Kidney (tissue), 14 donors: Measurements from ENCODE around the gene ZBTB16. TPM values are rescaled to one million over a fixed set of nuclear protein-coding genes. Genes with fewer than 3 reads are reported as not detected.

Experiments used
- DNase-seq, 5 donors: peaks; one replicate each; pipeline ENCODE4 v3.0.0-alpha.2; 2013 to 2020
- FAIRE-seq: peaks from 2 replicates; lab custom pipeline; 2012; peaks lifted over from hg19 to GRCh38; lab: Jason Lieb, UNC
- H3K27ac ChIP-seq, 2 donors: one replicate each; pipeline ENCODE4 v1.7.0; 2013; ENCODE audit warnings: low read depth in 2 of 2, low read length in 2 of 2, inconsistent platforms in 1 of 2
- H3K27me3 ChIP-seq: one replicate; pipeline ENCODE4 v1.7.1; 2013; ENCODE audit warnings: low read length, inconsistent platforms; ENCODE audit not compliant: control insufficient read depth, insufficient read depth
- H3K36me3 ChIP-seq, 3 donors: one replicate each; pipeline versions ENCODE4 v1.7.0 to v1.7.1; 2013; ENCODE audit warnings: low read length in 3 of 3, control low read depth in 1 of 3, inconsistent platforms in 1 of 3; ENCODE audit not compliant: insufficient read depth in 3 of 3, control insufficient read depth in 2 of 3
- H3K4me1 ChIP-seq, 3 donors: one replicate each; pipeline versions ENCODE4 v1.7.0 to v1.7.1; 2013; ENCODE audit warnings: low read length in 3 of 3, inconsistent platforms in 1 of 3, low read depth in 1 of 3; ENCODE audit not compliant: control insufficient read depth in 2 of 3, insufficient read depth in 2 of 3
- H3K4me3 ChIP-seq, 3 donors: one replicate each; pipeline versions ENCODE4 v1.7.0 to v1.8.1; 2013; ENCODE audit warnings: low read length in 3 of 3, control low read depth in 1 of 3, inconsistent platforms in 1 of 3
- H3K9ac ChIP-seq, 3 donors: one replicate each; pipeline versions ENCODE4 v1.7.0 to v1.7.1; 2013; ENCODE audit warnings: low read length in 3 of 3, control low read depth in 1 of 3, inconsistent platforms in 1 of 3
- H3K9me3 ChIP-seq, 3 donors: one replicate each; pipeline versions ENCODE4 v1.7.0 to v1.7.1; 2013; ENCODE audit warnings: low read length in 3 of 3, control low read depth in 1 of 3, inconsistent platforms in 1 of 3; ENCODE audit not compliant: control insufficient read depth in 2 of 3, insufficient read depth in 1 of 3
- intact Hi-C: fragments of 100-400 bp; cut with DNase I; formaldehyde crosslinking; loops from one replicate; pipeline ENCODE4 v1.11.1; 2022
- polyA plus RNA-seq: library from polyadenylated mRNA; stranded (reverse); fragments of 350-450 nt; fragmentation: Illumina TruSeq; extraction: RNeasy Lipid Tissue Mini Kit (QIAGEN cat#74804); gene quantifications from one replicate; pipeline ENCODE4 v1.2.3, GENCODE V29; 2014; ENCODE audit warnings: low read depth, low replicate concordance; ENCODE audit not compliant: insufficient read depth
- total RNA-seq: library from RNA; stranded (reverse); fragmentation: NEBNext Ultra II Directional; extraction: Animal tissue kit (Norgen Biotek cat#: 25700); gene quantifications from one replicate; pipeline ENCODE4 v1.2.1, GENCODE V29; 2021
- TF ChIP-seq, protein P1 (sequence below): IDR thresholded peaks from 3 replicates; pipeline ENCODE4 v1.5.1; 2012; ENCODE audit warnings: mild to moderate bottlenecking, moderate library complexity, borderline replicate concordance; ENCODE audit not compliant: insufficient read depth; ENCODE audit errors: extremely low read depth
- donor health status: control.
- donor health status: control.
- donor health status: control.
- donor health status: control.
- donor health status: control.
- donor health status: DM: yes; HTN: yes; CAD: no.
- donor health status: Normal renal cell carcinoma (clear cell type).

The ZBTB16 gene
- total and polyA plus RNA-seq, 2 donors from 2014 or later = 2.5 to 126 TPM

GRCh38 chr11:114251815-114252337 is 192.4 kb downstream of the ZBTB16 start:
- Histone ChIP-seq H3K36me3 (peaks cover 0 to 22% (median 21%) of the 10 kb centered on the region in 3 donors), H3K4me1 (peaks cover 0 to 3% (median 0%) of the 10 kb centered on the region in 3 donors), H3K9me3 (no peaks in the 10 kb centered on the region), H3K27ac (no peak overlapping the region), H3K9ac (no peak overlapping the region), H3K27me3 (no peaks in the 10 kb centered on the region), H3K4me3 (no peak overlapping the region)
- DNase-seq = peak in 4 of 5 donors; percentile 77 to 85 (median 80)
- intact Hi-C loops = no loop called here
- TF ChIP-seq, protein P1, sequence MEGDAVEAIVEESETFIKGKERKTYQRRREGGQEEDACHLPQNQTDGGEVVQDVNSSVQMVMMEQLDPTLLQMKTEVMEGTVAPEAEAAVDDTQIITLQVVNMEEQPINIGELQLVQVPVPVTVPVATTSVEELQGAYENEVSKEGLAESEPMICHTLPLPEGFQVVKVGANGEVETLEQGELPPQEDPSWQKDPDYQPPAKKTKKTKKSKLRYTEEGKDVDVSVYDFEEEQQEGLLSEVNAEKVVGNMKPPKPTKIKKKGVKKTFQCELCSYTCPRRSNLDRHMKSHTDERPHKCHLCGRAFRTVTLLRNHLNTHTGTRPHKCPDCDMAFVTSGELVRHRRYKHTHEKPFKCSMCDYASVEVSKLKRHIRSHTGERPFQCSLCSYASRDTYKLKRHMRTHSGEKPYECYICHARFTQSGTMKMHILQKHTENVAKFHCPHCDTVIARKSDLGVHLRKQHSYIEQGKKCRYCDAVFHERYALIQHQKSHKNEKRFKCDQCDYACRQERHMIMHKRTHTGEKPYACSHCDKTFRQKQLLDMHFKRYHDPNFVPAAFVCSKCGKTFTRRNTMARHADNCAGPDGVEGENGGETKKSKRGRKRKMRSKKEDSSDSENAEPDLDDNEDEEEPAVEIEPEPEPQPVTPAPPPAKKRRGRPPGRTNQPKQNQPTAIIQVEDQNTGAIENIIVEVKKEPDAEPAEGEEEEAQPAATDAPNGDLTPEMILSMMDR = no peak
- FAIRE-seq = no peak

DNA sequence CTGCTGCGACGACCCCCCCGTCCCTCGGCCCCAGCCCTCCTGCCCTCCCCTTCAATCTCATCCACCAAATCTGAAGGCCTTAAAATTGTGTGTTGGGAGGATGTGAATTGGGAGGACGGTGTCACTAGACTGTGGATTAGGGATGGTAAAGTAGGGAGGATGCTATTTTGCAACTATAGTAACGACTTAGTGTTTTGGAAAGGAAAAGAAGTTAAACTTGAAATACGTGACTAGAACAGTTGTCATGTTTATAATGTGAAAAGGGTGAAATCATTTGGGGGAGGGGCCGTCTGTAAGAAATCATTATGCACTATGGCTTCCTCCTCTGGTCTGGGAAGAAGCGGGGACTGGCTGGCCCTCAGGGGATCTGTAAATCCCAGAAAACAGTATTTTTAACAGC is 193.3 kb downstream of the ZBTB16 start:
- peak in 2 of 5 donors; percentile 34 to 70 for DNase-seq
- no peak for FAIRE-seq
- Histone ChIP-seq H3K4me3 (no peak overlapping the region), H3K36me3 (peaks cover 0 to 21% (median 14%) of the 10 kb centered on the region in 3 donors), H3K27me3 (no peaks in the 10 kb centered on the region), H3K9me3 (no peaks in the 10 kb centered on the region), H3K27ac (no peak overlapping the region), H3K4me1 (peaks cover 0 to 3% (median 0%) of the 10 kb centered on the region in 3 donors), H3K9ac (no peak overlapping the region)
- intact Hi-C loops = no loop called here
- TF ChIP-seq, protein P1 = no peak

DNA sequence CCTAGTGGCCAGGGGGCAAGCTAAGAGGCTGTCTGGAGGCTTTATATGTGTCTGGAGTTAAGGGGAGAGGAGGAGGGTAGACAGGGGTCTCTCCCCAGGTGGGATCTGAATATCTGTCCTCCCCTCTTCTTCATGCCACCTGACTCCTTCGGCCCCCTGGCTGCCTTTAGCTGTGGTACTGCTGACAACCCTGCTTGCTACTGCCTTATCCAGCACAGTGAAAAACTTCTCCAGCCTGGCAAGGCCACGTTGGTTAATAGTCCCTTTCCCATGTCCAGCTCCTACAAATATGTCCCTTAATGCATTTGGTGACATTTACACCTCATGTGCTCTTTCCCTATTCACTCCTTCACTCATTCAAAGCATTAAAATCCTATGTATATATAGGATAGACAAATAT is 194.3 kb downstream of the ZBTB16 start:
- Histone ChIP-seq H3K4me3 (no peak overlapping the region), H3K9ac (no peak overlapping the region), H3K27me3 (no peaks in the 10 kb centered on the region), H3K27ac (no peak overlapping the region), H3K9me3 (no peaks in the 10 kb centered on the region), H3K4me1 (peaks cover 3 to 5% (median 3%) of the 10 kb centered on the region in 3 donors), H3K36me3 (peaks cover 0 to 14% (median 8%) of the 10 kb centered on the region in 3 donors)
- no peak for FAIRE-seq
- intact Hi-C loops = no loop called here
- TF ChIP-seq, protein P1 = no peak
- DNase-seq = no peak
